Endothelial cell of umbilical vein (primary cell): ENCODE results near the gene CACNB1. TPM values are rescaled to one million over a fixed set of nuclear protein-coding genes. Genes with fewer than 3 reads are reported as not detected.

Source experiments
- BruUV-seq: library from RNA; stranded (reverse); fragments of 400-500 nt; replicated peaks from 2 replicates; lab custom pipeline; 2021; lab: Mats Ljungman, UMichigan
- CTCF ChIA-PET: fragments of 300-600, 350-600 bp; sonication (Branson Sonifier 250); formaldehyde crosslinking; loops from one replicate; lab custom pipeline; 2021; ENCODE audit warnings: antibody characterized with exemption, inconsistent platforms; lab: Charles Lee
- POLR2A ChIA-PET: fragments of 300-600, 350-600 bp; sonication (Branson Sonifier 250); formaldehyde crosslinking; loops from one replicate; lab custom pipeline; 2021; ENCODE audit warnings: antibody characterized with exemption, inconsistent platforms; lab: Charles Lee
- DNase-seq: peaks from one replicate; pipeline ENCODE4 v3.0.0-alpha.2; 2011; ENCODE audit warnings: low read depth, low spot score
- FAIRE-seq: peaks from 2 replicates; lab custom pipeline; 2011; peaks lifted over from hg19 to GRCh38; lab: Jason Lieb, UNC
- H2AFZ ChIP-seq: 2 replicates; pipeline ENCODE4 v1.6.0; 2012; ENCODE audit warnings: low read depth, low read length, control low read depth, inconsistent platforms
- H3K27ac ChIP-seq: 2 replicates; pipeline ENCODE4 v1.5.1; 2011; ENCODE audit warnings: low read depth, mild to moderate bottlenecking, control low read depth, low read length, moderate library complexity; ENCODE audit not compliant: insufficient read depth
- H3K27me3 ChIP-seq, 2 experiments: 2 replicates each; pipeline versions ENCODE4 v1.6.0 to v1.6.1; 2011; ENCODE audit warnings: low read length in 2 of 2, mixed read lengths in 1 of 2; ENCODE audit not compliant: control insufficient read depth in 2 of 2, insufficient read depth in 2 of 2
- H3K36me3 ChIP-seq, 2 experiments: 2 replicates in 1 of 2; 3 replicates in 1 of 2; pipeline ENCODE4 v1.5.1; 2011; ENCODE audit warnings: low read length in 2 of 2, mild to moderate bottlenecking in 1 of 2, moderate library complexity in 1 of 2; ENCODE audit not compliant: control insufficient read depth in 2 of 2, insufficient read depth in 2 of 2; ENCODE audit errors: extremely low read depth in 1 of 2
- H3K4me1 ChIP-seq: 3 replicates; pipeline ENCODE4 v1.5.1; 2011; ENCODE audit warnings: mild to moderate bottlenecking, low read length; ENCODE audit not compliant: control insufficient read depth, insufficient read depth; ENCODE audit errors: extremely low read depth
- H3K4me2 ChIP-seq: 2 replicates; pipeline ENCODE4 v1.6.1; 2011; ENCODE audit warnings: low read length, control low read depth, mixed read lengths; ENCODE audit not compliant: insufficient read depth
- H3K4me3 ChIP-seq, 3 experiments: fragments of 200-600 bp in 1 of 3; sonication (generic), shearing (Covaris generic) in 1 of 3; replicated peaks in 1 of 3; 2 replicates each; pipeline ENCODE4 v1.5.1; 2011 to 2016; ENCODE audit warnings: control low read depth in 3 of 3, low read length in 3 of 3, mild to moderate bottlenecking in 2 of 3, inconsistent platforms in 1 of 3, low read depth in 1 of 3, moderate library complexity in 1 of 3; ENCODE audit not compliant: insufficient read depth in 1 of 3
- H3K79me2 ChIP-seq: 2 replicates; pipeline ENCODE4 v1.6.0; 2012; ENCODE audit warnings: low read length, inconsistent platforms; ENCODE audit not compliant: control insufficient read depth, insufficient read depth
- H3K9ac ChIP-seq: replicated peaks from 2 replicates; pipeline ENCODE3; 2011; ENCODE audit warnings: low read length, control low read depth; ENCODE audit not compliant: insufficient read depth; ENCODE audit errors: extremely low read depth
- H3K9me1 ChIP-seq: replicated peaks from 3 replicates; pipeline ENCODE4 v1.6.0; 2011; ENCODE audit warnings: mild to moderate bottlenecking, low read length; ENCODE audit not compliant: control insufficient read depth, insufficient read depth; ENCODE audit errors: extremely low read depth
- H3K9me3 ChIP-seq: replicated peaks from 2 replicates; pipeline ENCODE4 v1.5.1; 2012; ENCODE audit warnings: low read length, inconsistent platforms; ENCODE audit not compliant: control insufficient read depth, insufficient read depth
- H4K20me1 ChIP-seq: replicated peaks from 2 replicates; pipeline ENCODE3; 2011; ENCODE audit warnings: mild to moderate bottlenecking, low read length; ENCODE audit not compliant: control insufficient read depth, insufficient read depth; ENCODE audit errors: extremely low read depth
- EZH2 ChIP-seq: IDR thresholded peaks from 2 replicates; pipeline ENCODE4 v1.6.1; 2012; ENCODE audit warnings: borderline replicate concordance, low read depth, mild to moderate bottlenecking, moderate library complexity, low read length, inconsistent platforms; ENCODE audit not compliant: severe bottlenecking
- FOS ChIP-seq: IDR thresholded peaks from 2 replicates; pipeline ENCODE4 v1.6.1; 2011; ENCODE audit warnings: mild to moderate bottlenecking, low read length, moderate library complexity, borderline replicate concordance; ENCODE audit not compliant: insufficient read depth
- GATA2 ChIP-seq: IDR thresholded peaks from 2 replicates; pipeline ENCODE4 v1.7.0; 2011; ENCODE audit warnings: low read depth, mild to moderate bottlenecking, moderate library complexity, mixed read lengths, low read length; ENCODE audit not compliant: insufficient read length, insufficient read depth
- JUN ChIP-seq: IDR thresholded peaks from 2 replicates; pipeline ENCODE4 v1.6.1; 2011; ENCODE audit warnings: borderline replicate concordance, low read depth; ENCODE audit not compliant: insufficient read length, insufficient read depth
- MYC ChIP-seq: IDR thresholded peaks from one replicate; pipeline ENCODE4 v1.6.1; 2011; ENCODE audit warnings: mild to moderate bottlenecking, low read depth, low read length
- POLR2A ChIP-seq: IDR thresholded peaks from 2 replicates; pipeline ENCODE4 v1.6.1; 2012; ENCODE audit warnings: low read depth, mild to moderate bottlenecking, control low read depth, low read length
- POLR2AphosphoS5 ChIP-seq: IDR thresholded peaks from 2 replicates; pipeline ENCODE4 v1.6.1; 2012; ENCODE audit warnings: low read depth, mild to moderate bottlenecking, control low read depth, low read length, moderate library complexity; ENCODE audit not compliant: insufficient read depth
- dilution Hi-C: fragments of 300-500 bp; cut with MboI; formaldehyde crosslinking; loops from one replicate; pipeline ENCODE4 v1.15.0; 2019; ENCODE audit warnings: low sequenced_read_pairs; ENCODE audit not compliant: extremely low pct_ligation_motif_present
- intact Hi-C: fragments of 100-400 bp; cut with micrococcal nuclease; formaldehyde crosslinking; loops from one replicate; pipeline ENCODE4 v1.10.0; 2022
- polyA plus RNA-seq, 4 experiments: library from polyadenylated mRNA; depleted of rRNA in 3 of 4; stranded (reverse) in 3 of 4; unstranded in 1 of 4; fragments of >200 nt; gene quantifications; 2 replicates each; pipeline versions ENCODE4 v1.2.1 to v1.2.3, GENCODE V29; 2011 to 2012; ENCODE audit warnings: missing spikeins in 1 of 4
- total RNA-seq: library from RNA; stranded (reverse); gene quantifications from 2 replicates; pipeline ENCODE4 v1.2.3, GENCODE V29; 2021
- TF ChIP-seq, protein P1 (sequence below), 2 donors: IDR thresholded peaks; 1 replicate in 1 of 2; 2 replicates in 1 of 2; pipeline ENCODE4 v1.5.1; 2011; ENCODE audit warnings: low read length in 2 of 2, mild to moderate bottlenecking in 2 of 2, moderate library complexity in 2 of 2, control low read depth in 1 of 2, inconsistent platforms in 1 of 2, low read depth in 1 of 2; ENCODE audit not compliant: insufficient read depth in 1 of 2; ENCODE audit errors: extremely low read depth in 1 of 2
- TF ChIP-seq, protein P2 (sequence below): IDR thresholded peaks from 2 replicates; pipeline ENCODE4 v1.6.1; 2011; ENCODE audit not compliant: insufficient read depth, insufficient read length

Gene CACNB1
- total and polyA plus RNA-seq, 2 donors (not counting 3 experiments of a cell fraction or from before 2014, with no cell fraction given), result 4.7 to 12.3 TPM

GRCh38 chr17:39167476-39167875 is 30.0 kb downstream of the CACNB1 start:
- Histone ChIP-seq H3K4me1 (peaks cover 5% of the 10 kb centered on the region), H3K79me2 (no peaks in the 10 kb centered on the region), H3K36me3 (no peaks in the 10 kb centered on the region), H3K27ac (no peak overlapping the region), H2AFZ (no peak overlapping the region), H3K4me2 (no peak overlapping the region), H3K27me3 (peaks cover 22 to 27% of the 10 kb centered on the region in 2 experiments), H3K4me3 (no peak overlapping the region), H3K9me3 (no peaks in the 10 kb centered on the region), H4K20me1 (no peaks in the 10 kb centered on the region), H3K9me1 (no peaks in the 10 kb centered on the region), H3K9ac (no peak overlapping the region)
- no peak for FAIRE-seq
- TF ChIP-seq, protein P1, sequence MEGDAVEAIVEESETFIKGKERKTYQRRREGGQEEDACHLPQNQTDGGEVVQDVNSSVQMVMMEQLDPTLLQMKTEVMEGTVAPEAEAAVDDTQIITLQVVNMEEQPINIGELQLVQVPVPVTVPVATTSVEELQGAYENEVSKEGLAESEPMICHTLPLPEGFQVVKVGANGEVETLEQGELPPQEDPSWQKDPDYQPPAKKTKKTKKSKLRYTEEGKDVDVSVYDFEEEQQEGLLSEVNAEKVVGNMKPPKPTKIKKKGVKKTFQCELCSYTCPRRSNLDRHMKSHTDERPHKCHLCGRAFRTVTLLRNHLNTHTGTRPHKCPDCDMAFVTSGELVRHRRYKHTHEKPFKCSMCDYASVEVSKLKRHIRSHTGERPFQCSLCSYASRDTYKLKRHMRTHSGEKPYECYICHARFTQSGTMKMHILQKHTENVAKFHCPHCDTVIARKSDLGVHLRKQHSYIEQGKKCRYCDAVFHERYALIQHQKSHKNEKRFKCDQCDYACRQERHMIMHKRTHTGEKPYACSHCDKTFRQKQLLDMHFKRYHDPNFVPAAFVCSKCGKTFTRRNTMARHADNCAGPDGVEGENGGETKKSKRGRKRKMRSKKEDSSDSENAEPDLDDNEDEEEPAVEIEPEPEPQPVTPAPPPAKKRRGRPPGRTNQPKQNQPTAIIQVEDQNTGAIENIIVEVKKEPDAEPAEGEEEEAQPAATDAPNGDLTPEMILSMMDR (IDR thresholded peaks at IDR 0.05; ENCODE audit: extremely low read depth in 1 of 2, insufficient read depth in 1 of 2, low read depth in 1 of 2, low read length in 2 of 2), result no peak
- TF ChIP-seq POLR2A (no peak), GATA2 (no peak), MYC (no peak), JUN (no peak), FOS (no peak), EZH2 (no peak), POLR2AphosphoS5 (no peak)
- TF ChIP-seq, protein P2, sequence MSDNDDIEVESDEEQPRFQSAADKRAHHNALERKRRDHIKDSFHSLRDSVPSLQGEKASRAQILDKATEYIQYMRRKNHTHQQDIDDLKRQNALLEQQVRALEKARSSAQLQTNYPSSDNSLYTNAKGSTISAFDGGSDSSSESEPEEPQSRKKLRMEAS, result no peak
- dilution Hi-C loops, result no loop called here
- BruUV-seq, result no TSS peak
- ChIA-PET CTCF (interaction anchor here (0.6 to 6.0 kb wide), 6 partner anchors 7 to 184 kb away, joined by 3 to 121 read pairs (median 7); partner anchors contain the start of gene PLXDC1), POLR2A (no interaction called here)
- DNase-seq, result no peak
- intact Hi-C loops, result no loop called here
